HG03175 (cell line): ENCODE results near the gene UNC5C.

ENCODE experiments used
- ATAC-seq: cut with Tn5 transposase; IDR thresholded peaks from one replicate; pipeline ENCODE4 v1.9.1; 2021; ENCODE audit warnings: mild to moderate bottlenecking, moderate library complexity; ENCODE audit not compliant: unreplicated experiment

UNC5C gene

GRCh38 chr4:95548738-95549245 lies at the start of gene UNC5C:
UNC5C (minus strand) TSS chr4:95548973.
- no peak for ATAC-seq

DNA sequence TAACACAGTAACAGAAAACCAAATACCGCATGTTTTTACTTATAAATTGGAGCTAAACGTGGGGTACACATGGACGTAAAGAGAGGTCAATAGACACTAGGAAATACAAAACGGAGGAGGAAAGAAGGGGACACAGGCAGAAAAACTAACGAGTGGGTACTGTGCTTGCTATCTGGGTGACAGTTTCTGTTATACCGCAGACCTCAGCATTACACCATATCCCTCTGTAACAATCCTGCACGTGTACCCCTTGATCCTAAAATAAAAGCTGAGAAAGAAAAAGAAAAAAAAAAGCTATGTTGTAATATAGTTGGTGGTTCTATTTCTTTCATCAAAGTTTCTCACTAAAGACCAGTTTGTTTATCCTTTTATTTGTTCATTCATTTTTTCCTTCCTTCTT lies 47.9 kb upstream of the UNC5C start:
- no peak for ATAC-seq

GRCh38 chr4:95594629-95595028 lies 45.9 kb upstream of the UNC5C start:
- ATAC-seq = no peak

GRCh38 chr4:95594013-95594412 lies 45.2 kb upstream of the UNC5C start:
- no peak for ATAC-seq

DNA sequence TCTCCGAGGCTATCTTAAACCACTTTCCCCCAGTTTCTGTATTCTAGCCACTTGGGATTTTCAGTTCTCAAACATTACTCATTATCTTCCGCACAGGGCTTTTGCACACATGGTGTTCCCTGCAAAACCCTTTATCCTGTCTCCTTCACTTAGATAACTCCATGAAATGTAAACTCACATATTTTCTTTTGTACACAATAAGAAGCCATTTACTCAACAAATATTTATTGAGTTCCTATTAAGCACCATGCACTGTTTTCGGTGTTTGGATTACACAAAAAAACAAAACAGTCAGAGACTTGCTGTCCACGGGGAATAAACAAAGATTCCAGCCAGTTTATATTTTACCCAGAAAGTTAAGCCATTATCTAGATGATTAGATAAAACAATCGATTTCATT lies 42.5 kb upstream of the UNC5C start:
- no peak for ATAC-seq

DNA sequence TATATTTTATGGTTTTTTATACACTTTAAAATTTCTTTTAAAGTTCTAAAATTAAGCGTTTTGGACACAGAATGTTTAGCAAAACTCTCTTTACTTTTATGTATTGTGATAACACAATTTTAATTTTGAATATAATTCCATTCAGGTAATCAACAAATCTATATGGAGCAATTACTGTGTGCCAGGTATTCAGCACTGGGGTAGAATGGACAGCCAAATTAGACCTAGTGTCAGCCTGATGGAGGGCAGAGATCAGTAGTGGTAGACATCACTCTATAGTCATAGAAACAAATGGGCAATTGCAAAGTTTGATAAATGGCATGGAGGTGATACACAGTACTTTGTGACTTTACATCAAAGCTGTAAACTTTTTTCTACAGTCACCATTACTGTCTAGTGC lies 41.8 kb upstream of the UNC5C start:
- no peak for ATAC-seq

DNA sequence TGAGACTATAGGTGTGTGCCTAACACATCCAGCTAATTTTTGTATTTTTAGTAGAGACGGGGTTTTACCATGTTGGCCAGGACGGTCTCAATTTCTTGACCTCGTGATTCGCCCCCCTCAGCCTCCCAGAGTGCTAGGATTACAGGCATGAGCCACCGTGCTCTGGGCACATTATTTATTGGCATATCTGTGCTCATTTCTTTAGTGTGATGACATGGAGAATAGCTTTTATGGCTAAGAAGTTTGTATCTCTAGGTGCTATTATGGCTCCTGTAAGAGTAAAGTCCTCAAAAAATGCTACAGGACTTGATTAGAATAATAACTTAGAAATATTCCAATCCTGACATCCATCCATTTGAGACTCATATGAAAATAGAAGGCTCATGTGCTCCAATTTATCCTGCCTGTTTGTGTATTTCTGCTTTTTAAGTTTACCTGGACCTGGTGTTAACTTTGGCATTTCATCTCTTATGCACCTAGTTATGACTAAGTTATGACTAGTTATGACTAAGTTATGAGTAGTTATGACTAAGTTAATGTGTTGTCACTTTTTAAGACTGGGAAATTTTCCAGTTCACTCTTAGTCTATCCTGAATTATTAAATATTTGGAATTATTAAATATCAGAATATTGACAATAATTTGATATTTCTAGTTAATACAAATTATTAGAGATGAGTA lies 36.4 kb upstream of the UNC5C start:
- ATAC-seq = no peak

DNA sequence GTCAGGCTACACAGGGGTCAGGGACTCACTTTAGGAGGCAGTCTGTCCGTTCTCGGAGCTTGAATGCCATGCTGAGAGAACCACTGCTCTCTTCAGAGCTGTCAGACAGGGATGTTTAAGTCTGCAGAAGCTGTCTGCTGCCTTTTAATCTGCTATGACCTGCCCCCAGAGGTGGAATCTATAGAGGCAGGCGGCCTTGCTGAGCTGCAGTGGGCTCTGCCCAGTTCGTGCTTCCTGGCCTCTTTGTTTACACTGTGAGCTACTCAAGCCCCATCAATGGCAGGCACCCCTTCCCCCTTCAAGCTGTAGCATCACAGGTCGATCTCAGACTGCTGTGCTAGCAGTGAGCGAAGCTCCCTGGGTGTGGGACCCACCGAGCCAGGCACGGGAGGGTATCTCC lies 31.5 kb upstream of the UNC5C start:
- ATAC-seq = no peak

DNA sequence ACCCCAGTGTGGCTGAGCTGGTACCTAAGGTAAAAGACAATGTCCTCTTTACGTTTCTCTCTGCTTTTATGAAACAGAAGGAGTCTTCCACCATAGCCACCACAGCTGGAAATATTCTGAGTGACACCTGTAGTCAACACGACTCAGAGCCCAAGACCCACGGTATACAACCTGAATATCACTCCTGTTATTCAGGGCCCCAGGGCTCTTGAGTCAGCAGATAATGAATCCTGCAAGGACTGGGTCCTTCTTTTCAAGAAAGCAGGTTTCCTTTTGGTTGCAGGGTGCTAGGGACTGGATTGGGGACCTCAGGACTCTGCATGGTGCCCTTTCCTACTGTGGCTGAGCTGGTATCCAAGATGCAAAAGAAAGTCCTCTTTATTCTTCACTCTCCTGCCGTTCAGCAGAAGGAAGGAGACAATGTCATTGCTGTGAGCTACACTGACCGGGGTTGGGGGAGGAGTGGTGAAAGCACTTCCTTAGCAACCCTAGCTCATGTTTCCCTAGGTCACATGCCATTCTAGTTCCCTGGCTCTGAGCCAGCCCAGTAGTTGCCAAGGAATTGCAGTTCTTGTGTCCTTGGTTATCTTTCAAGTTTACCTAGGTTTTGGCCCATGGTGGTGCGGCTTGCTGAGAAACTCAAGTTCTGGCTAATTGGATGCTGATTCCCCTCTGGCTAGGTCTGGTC lies 23.7 kb upstream of the UNC5C start:
- ATAC-seq = no peak

- ATAC-seq = no peak
These were observed 22.8 kb upstream of the UNC5C start for GRCh38 chr4:95571577-95571976.

DNA sequence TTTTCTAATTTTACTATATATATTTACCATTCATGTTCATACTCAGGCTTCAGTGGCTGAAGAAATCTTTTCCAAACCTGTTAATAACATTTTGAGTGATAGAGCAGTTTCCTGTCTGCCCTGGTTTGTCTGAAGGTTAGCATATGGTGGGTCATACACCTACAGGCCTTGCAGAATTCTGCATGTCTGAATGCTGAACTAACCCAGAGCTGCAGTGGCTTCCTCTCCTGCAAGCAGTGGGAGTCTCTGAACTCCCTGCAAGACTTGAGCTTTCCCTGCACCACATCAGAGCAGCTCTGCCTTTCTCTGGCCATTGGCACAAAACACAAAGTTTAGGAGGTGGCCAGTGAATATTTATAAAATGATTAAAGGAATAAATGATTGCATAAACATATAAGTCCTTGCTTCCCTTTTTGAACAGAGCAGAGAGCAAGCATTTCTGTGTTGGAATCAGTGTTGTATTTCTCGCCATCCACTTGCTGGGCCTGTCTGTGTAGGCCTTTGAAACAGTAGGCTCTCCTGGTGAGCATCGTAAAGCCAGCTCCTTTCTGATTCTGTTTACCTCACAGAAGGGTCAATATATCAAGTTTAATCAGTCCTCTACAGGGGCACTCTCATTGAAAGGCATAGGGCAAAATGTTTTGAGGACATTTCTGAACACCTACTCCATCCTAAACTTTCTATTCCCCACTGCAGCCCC lies 15.0 kb upstream of the UNC5C start:
- no peak for ATAC-seq

DNA sequence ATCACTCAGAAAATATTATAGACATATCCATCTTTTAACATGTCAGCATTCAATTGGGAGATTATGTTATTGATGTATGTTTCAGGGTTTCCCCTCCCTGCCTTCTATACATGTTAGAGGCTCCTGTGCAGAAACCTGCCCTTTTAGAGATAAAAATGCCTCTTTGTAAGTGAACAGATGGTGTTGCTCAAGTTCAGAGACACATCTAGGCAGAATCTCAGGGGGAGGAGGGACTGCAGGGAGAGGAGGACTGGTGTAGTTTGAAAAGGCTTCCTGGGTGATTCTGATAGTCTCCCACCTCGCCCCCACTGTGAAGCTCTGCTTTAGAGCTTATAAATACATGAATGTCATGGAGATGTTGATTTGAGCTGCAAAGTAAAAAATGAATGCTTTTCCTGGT lies 12.0 kb upstream of the UNC5C start:
- no peak for ATAC-seq

- ATAC-seq = no peak
These were observed 7.6 kb upstream of the UNC5C start for GRCh38 chr4:95556207-95556859.

- ATAC-seq = no peak
These were observed 4.3 kb upstream of the UNC5C start for GRCh38 chr4:95552942-95553550.

- no peak for ATAC-seq
These were observed 2.9 kb upstream of the UNC5C start for GRCh38 chr4:95551653-95552052.

GRCh38 chr4:95550115-95550987 lies 1.6 kb upstream of the UNC5C start:
- ATAC-seq = no peak

GRCh38 chr4:95549246-95550114 lies 707 bp upstream of the UNC5C start:
- peak; percentile 94 for ATAC-seq

- ATAC-seq = no peak
These were observed 880 bp downstream of the UNC5C start for GRCh38 chr4:95547715-95548471.
